Right lobe of liver (tissue), 6 donors: ENCODE data around the gene RPL19. TPM values are rescaled to one million over a fixed set of nuclear protein-coding genes. Genes with fewer than 3 reads are reported as not detected.

Experiments used
- ATAC-seq, 4 donors: fragments of 200-7000 bp; cut with Tn5 transposase; one replicate each; pipeline ENCODE4 v1.9.1; 2020; ENCODE audit warnings: mild to moderate bottlenecking in 4 of 4, moderate library complexity in 4 of 4
- DNase-seq, 3 donors: peaks; one replicate each; pipeline ENCODE4 v3.0.0-alpha.2; 2020
- H3K27ac ChIP-seq, 3 donors: fragments of 200-600 bp; one replicate each; pipeline ENCODE4 v1.8.0; 2022
- H3K27me3 ChIP-seq, 2 donors: fragments of 200-600 bp; one replicate each; pipeline ENCODE4 v1.8.0; 2022
- H3K36me3 ChIP-seq, 4 donors: fragments of 200-600 bp; sonication (generic) in 1 of 4; one replicate each; pipeline versions ENCODE4 v1.5.1 to v1.8.0; 2017 to 2022; ENCODE audit warnings: control low read depth in 1 of 4
- H3K4me1 ChIP-seq, 4 donors: fragments of 200-600 bp; sonication (generic) in 1 of 4; one replicate each; pipeline versions ENCODE4 v1.5.1 to v1.8.0; 2017 to 2022; ENCODE audit warnings: control low read depth in 1 of 4
- H3K4me3 ChIP-seq, 3 donors: fragments of 200-600 bp; one replicate each; pipeline ENCODE4 v1.8.0; 2022
- H3K9me3 ChIP-seq, 4 donors: fragments of 200-600 bp; sonication (generic) in 1 of 4; one replicate each; pipeline versions ENCODE4 v1.5.1 to v1.8.0; 2017 to 2022; ENCODE audit warnings: control low read depth in 1 of 4
- CTCF ChIP-seq, 4 donors: fragments of 200-600 bp in 3 of 4; fragments of 450-650 bp in 1 of 4; IDR thresholded peaks; one replicate each; pipeline versions ENCODE4 v1.5.1 to v1.8.0; 2016 to 2022; ENCODE audit warnings: antibody characterized with exemption in 4 of 4, mild to moderate bottlenecking in 2 of 4
- POLR2A ChIP-seq: fragments of 450-650 bp; IDR thresholded peaks from one replicate; pipeline ENCODE4 v1.6.1; 2017; ENCODE audit warnings: antibody characterized with exemption, mild to moderate bottlenecking
- WGBS: methylation state at CpG from one replicate; pipeline ENCODE4 v1.1.6; 2018; ENCODE audit warnings: low coverage, low lambda C conversion rate; ENCODE audit not compliant: insufficient coverage; ENCODE audit errors: missing lambda C conversion rate; 5-methylcytosine and 5-hydroxymethylcytosine counted together
- intact Hi-C, 2 donors: fragments of 100-400 bp; cut with DNase I; formaldehyde crosslinking; loops; one replicate each; pipeline versions ENCODE4 v1.11.2 to v1.14.1; 2022
- total RNA-seq, 6 experiments: library from RNA; depleted of rRNA in 2 of 6; stranded (reverse); fragments of >200 nt in 2 of 6; fragmentation: NEBNext Ultra II Directional in 3 of 6; extraction: Animal tissue kit (Norgen Biotek cat#: 25700) in 3 of 6; gene quantifications; one replicate each; pipeline versions ENCODE4 v1.1.0 to v1.2.4, GENCODE V29; 2016 to 2023
- donor health status: DM: no; HTN: yes; CAD: no.
- donor health status: DM: no; HTN: no; CAD: no.
- donor health status: DM: no; HTN: no; CAD: no.
- donor health status: DM: no; HTN: yes; CAD: no.
- donor health status: DM: no; HTN: yes; CAD: no.

The RPL19 gene
- total RNA-seq, 6 experiments from 2014 or later: 537 to 1,327 (median 627) TPM

DNA sequence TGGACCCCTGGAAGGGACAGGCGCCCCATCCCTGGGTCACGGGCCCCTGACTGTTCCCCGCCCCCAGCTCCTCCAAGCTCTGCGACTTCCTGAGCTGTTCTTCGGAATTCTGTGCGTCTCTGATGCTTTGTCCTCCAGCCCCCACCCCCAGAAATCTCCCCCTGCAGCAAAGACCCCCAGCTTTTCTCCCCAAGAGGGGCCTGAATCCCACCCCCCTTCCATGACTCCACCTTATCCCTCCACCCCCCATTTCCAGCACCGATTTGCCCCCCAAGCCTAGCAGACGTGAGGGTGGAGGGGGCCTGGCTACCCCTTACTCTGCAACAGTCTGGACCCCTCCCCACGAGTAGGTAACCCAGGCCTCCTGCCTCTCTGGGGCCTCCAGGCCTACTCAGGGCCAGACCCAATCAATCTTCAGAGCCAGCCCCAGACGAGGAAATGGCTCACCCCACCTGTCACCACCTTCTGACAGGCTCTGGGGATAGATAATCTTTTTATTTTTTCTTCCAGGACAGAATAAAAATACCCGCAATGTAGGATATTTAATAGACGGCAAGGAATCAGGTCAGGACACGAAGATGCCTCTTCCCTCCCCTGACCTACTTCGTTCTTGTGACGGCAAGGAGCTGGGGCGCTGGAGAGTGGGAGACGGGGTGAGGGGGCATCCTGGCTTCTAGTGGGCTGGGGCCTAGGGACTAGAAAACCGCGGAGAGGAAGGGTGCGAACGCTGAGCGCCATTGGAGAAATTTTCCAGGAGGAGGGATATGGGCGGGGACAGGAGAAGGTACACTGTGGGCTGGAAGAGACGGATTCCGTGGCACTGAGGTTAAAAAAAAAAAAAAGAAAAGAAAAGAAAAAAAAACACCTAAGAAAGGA is 47.9 kb upstream of the RPL19 start:
- peak overlapping the region in 1 of 3 donors; percentile 33 for H3K27ac ChIP-seq
- no peak for TF ChIP-seq CTCF (IDR thresholded peaks at IDR 0.05)
- intact Hi-C loops: loop anchor here (5.0 to 10.0 kb wide), 3 partner anchors 167 to 277 kb away; partner anchors contain the start of gene LASP1 (in 1 of the 2)
- H3K27me3 ChIP-seq: peaks cover 0 to 3% of the 10 kb centered on the region in 2 donors
- H3K36me3 ChIP-seq: no peaks in the 10 kb centered on the region
- WGBS: 24% methylated on average over 22 of the region's 25 CpGs
- ATAC-seq: no peak
- peak overlapping the region in 2 of 3 donors; percentile 16 to 76 for H3K4me3 ChIP-seq
- H3K9me3 ChIP-seq: no peaks in the 10 kb centered on the region
- peaks cover 0 to 11% (median 2%) of the 10 kb centered on the region in 4 donors for H3K4me1 ChIP-seq
- DNase-seq: no peak

GRCh38 chr17:39153599-39154051 is 46.5 kb upstream of the RPL19 start:
- Histone ChIP-seq H3K27me3 (peaks cover 0 to 3% of the 10 kb centered on the region in 2 donors), H3K9me3 (no peaks in the 10 kb centered on the region), H3K36me3 (no peaks in the 10 kb centered on the region), H3K4me1 (peaks cover 0 to 11% (median 2%) of the 10 kb centered on the region in 4 donors), H3K27ac (peak overlapping the region; percentile 67 to 80 (median 68)), H3K4me3 (peak overlapping the region; percentile 69 to 76 (median 74))
- intact Hi-C loops: loop anchor here (5.0 to 10.0 kb wide), 3 partner anchors 169 to 279 kb away; partner anchors contain the start of gene LASP1 (in 1 of the 2)
- under 1% methylated on average over 16 of the region's 16 CpGs for WGBS
- DNase-seq: peak; percentile 90 to 91 (median 90)
- peak; percentile 72 to 82 (median 76) for ATAC-seq
- peak in 3 of 4 donors; percentile 16 to 27 (median 16) for TF ChIP-seq CTCF (IDR thresholded peaks at IDR 0.05)
- no peak for TF ChIP-seq POLR2A

DNA sequence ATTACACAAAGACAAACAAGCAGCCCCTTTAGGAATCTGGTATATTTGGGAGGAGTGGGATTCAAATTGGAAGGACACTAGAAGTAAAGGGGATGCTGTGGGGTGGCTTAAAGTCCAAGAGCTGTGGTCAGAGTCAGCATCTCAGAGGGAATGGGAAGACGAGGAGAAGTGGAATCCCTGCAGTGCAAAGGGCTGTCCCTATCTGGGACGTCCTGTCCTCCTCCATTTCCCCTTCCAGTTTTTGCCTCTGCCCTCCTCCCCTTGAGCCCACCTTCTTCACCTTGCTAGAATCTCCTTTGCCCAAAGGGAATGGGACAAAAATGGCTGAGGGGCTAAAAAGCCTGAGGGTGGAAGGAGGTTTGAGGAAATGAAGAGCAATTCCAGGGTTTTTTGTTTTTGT is 44.4 kb upstream of the RPL19 start:
- H3K27ac ChIP-seq: no peak overlapping the region
- whole genome bisulfite sequencing: 26% methylated on average over 2 of the region's 2 CpGs
- H3K27me3 ChIP-seq: peaks cover 0 to 3% of the 10 kb centered on the region in 2 donors
- H3K36me3 ChIP-seq: no peaks in the 10 kb centered on the region
- no peak for DNase-seq
- intact Hi-C loops: loop anchor here in 1 of 2 donors (10.0 kb wide), 2 partner anchors 171 to 281 kb away; partner anchors contain the start of gene LASP1
- no peak for TF ChIP-seq POLR2A
- no peak for TF ChIP-seq CTCF (IDR thresholded peaks at IDR 0.05)
- H3K4me3 ChIP-seq: no peak overlapping the region
- no peaks in the 10 kb centered on the region for H3K9me3 ChIP-seq
- no peak for ATAC-seq
- H3K4me1 ChIP-seq: peaks cover 0 to 11% (median 2%) of the 10 kb centered on the region in 4 donors

DNA sequence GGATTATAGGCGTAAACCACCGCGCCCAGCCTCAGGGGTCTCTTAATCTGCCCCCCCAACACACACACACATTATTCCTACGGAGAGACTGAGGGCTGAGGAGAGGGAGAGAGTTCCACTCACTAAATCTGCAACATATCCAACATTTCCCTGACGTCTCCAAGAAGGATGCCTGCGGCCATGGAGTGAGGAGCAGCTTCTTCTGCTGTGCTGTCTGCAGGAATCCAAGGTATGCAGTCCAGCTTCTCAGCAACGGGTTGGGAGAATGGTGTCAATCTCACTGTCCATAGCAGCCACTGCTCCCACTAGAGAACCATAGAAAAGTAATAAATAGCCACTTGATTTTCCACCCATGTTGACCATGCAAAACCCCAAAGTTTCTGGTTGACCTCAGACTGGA is 43.6 kb upstream of the RPL19 start:
- intact Hi-C loops: loop anchor here in 1 of 2 donors (10.0 kb wide), 2 partner anchors 172 to 282 kb away; partner anchors contain the start of gene LASP1
- Histone ChIP-seq H3K4me1 (peaks cover 0 to 10% (median 2%) of the 10 kb centered on the region in 4 donors), H3K4me3 (no peak overlapping the region), H3K27ac (no peak overlapping the region), H3K36me3 (no peaks in the 10 kb centered on the region), H3K27me3 (peaks cover 0 to 3% of the 10 kb centered on the region in 2 donors), H3K9me3 (no peaks in the 10 kb centered on the region)
- 50% methylated on average over 2 of the region's 7 CpGs for WGBS
- DNase-seq (no peak), ATAC-seq (no peak)
- TF ChIP-seq CTCF (IDR thresholded peaks at IDR 0.05) (no peak), POLR2A (no peak)
